Smooth muscle cell (in vitro differentiated cells): ENCODE results near the gene RPL15. TPM values are rescaled to one million over a fixed set of nuclear protein-coding genes. Genes with fewer than 3 reads are reported as not detected.
A peak's percentile ranks its signal among the peaks of the same experiment; 100 is the strongest.

Experiments
- DNase-seq: peaks from one replicate; lab custom pipeline; 2025; ENCODE audit not compliant: unreplicated experiment; lab: John Stamatoyannopoulos, UW
- H2AFZ ChIP-seq: fragments of 200-600 bp; sonication (generic); 2 replicates; pipeline ENCODE4 v1.6.0; 2016; ENCODE audit warnings: antibody characterized with exemption, low read depth, mild to moderate bottlenecking
- H3F3A ChIP-seq: fragments of 200-600 bp; sonication (generic); 2 replicates; pipeline ENCODE4 v1.6.0; 2017; ENCODE audit warnings: antibody characterized with exemption, low read depth
- H3K27ac ChIP-seq: fragments of 200-600 bp; sonication (generic); 2 replicates; pipeline ENCODE4 v1.5.1; 2016; ENCODE audit warnings: low read depth, mild to moderate bottlenecking
- H3K27me3 ChIP-seq: fragments of 200-600 bp; sonication (generic); 2 replicates; pipeline ENCODE4 v1.6.1; 2016; ENCODE audit warnings: low read depth, mild to moderate bottlenecking
- H3K36me3 ChIP-seq: fragments of 200-600 bp; sonication (generic); 2 replicates; pipeline ENCODE4 v1.5.1; 2016; ENCODE audit warnings: low read depth
- H3K4me1 ChIP-seq: fragments of 200-600 bp; sonication (generic); 2 replicates; pipeline ENCODE4 v1.5.1; 2016; ENCODE audit warnings: low read depth
- H3K4me2 ChIP-seq: fragments of 200-600 bp; sonication (generic); 2 replicates; pipeline ENCODE4 v1.6.0; 2016; ENCODE audit warnings: mild to moderate bottlenecking
- H3K4me3 ChIP-seq: fragments of 200-600 bp; sonication (generic); 2 replicates; pipeline ENCODE4 v1.5.1; 2016; ENCODE audit warnings: mild to moderate bottlenecking
- H3K79me2 ChIP-seq: fragments of 200-600 bp; sonication (generic); 2 replicates; pipeline ENCODE4 v1.6.0; 2016; ENCODE audit warnings: low read depth, mild to moderate bottlenecking
- H3K9ac ChIP-seq: fragments of 200-600 bp; sonication (generic); 2 replicates; pipeline ENCODE4 v1.6.0; 2016; ENCODE audit warnings: low read depth
- H3K9me3 ChIP-seq: fragments of 200-600 bp; sonication (generic); replicated peaks from 2 replicates; pipeline ENCODE4 v1.5.1; 2016; ENCODE audit warnings: low read depth
- H4K20me1 ChIP-seq: fragments of 200-600 bp; sonication (generic); 2 replicates; pipeline ENCODE4 v1.6.0; 2016; ENCODE audit warnings: low read depth
- CTCF ChIP-seq: fragments of 200-600 bp; sonication (generic); IDR thresholded peaks from 2 replicates; pipeline ENCODE4 v1.5.1; 2017; ENCODE audit warnings: borderline replicate concordance, mild to moderate bottlenecking, antibody characterized with exemption; ENCODE audit not compliant: insufficient read depth, poor library complexity, severe bottlenecking
- WGBS: methylation state at CpG from one replicate; pipeline ENCODE4 v1.1.7; 2016; ENCODE audit warnings: low lambda C conversion rate; 5-methylcytosine and 5-hydroxymethylcytosine counted together
- polyA plus RNA-seq: library from polyadenylated mRNA; unstranded; fragments of >200 nt; fragmentation: Nextera tagmentation; extraction: Ambion mirVana; gene quantifications from 2 replicates; pipeline ENCODE4 v1.2.1, GENCODE V29; 2016
- total RNA-seq: library from RNA; depleted of rRNA; stranded (reverse); fragments of >200 nt; gene quantifications from 2 replicates; pipeline ENCODE4 v1.2.3, GENCODE V29; 2014

RPL15 gene
- total and polyA plus RNA-seq, 2 experiments from 2014 or later = 1,471 to 2,505 TPM

GRCh38 chr3:23944861-23945662 lies 28.1 kb downstream of the RPL15 start, which contains the start of gene NR1D2:
Gene NR1D2, plus strand, starts transcription at chr3:23945286. Its CDS starts 293 bp downstream, at chr3:23945579.
- Histone ChIP-seq H3F3A (peaks cover 14% of the 10 kb centered on the region), H3K79me2 (peaks cover 31% of the 10 kb centered on the region), H3K36me3 (no peaks in the 10 kb centered on the region), H3K27ac (peak within 1 kb of the TSS; percentile 95), H3K4me3 (peak within 1 kb of the TSS; percentile 77), H2AFZ (peak within 1 kb of the TSS; percentile 94), H3K27me3 (no peaks in the 10 kb centered on the region), H3K9ac (peak within 1 kb of the TSS; percentile 91), H4K20me1 (peaks cover 40% of the 10 kb centered on the region), H3K9me3 (no peaks in the 10 kb centered on the region), H3K4me2 (peak within 1 kb of the TSS; percentile 96), H3K4me1 (peaks cover 11% of the 10 kb centered on the region)
- no peak for TF ChIP-seq CTCF
- under 1% methylated on average over 43 of the region's 88 CpGs for WGBS
- DNase-seq = peak; percentile 48

GRCh38 chr3:23945663-23945912 lies 28.7 kb downstream of the RPL15 start:
- H3K4me1 ChIP-seq = peaks cover 11% of the 10 kb centered on the region
- H3K36me3 ChIP-seq = no peaks in the 10 kb centered on the region
- H2AFZ ChIP-seq = no peak overlapping the region
- H3K79me2 ChIP-seq = peaks cover 37% of the 10 kb centered on the region
- H4K20me1 ChIP-seq = peaks cover 46% of the 10 kb centered on the region
- peak overlapping the region; percentile 86 for H3K27ac ChIP-seq
- peak overlapping the region; percentile 96 for H3K4me2 ChIP-seq
- H3K9me3 ChIP-seq = no peaks in the 10 kb centered on the region
- 0% methylated on average over 2 of the region's 39 CpGs for WGBS
- TF ChIP-seq CTCF = no peak
- H3F3A ChIP-seq = peaks cover 14% of the 10 kb centered on the region
- DNase-seq = no peak
- no peaks in the 10 kb centered on the region for H3K27me3 ChIP-seq
- peak overlapping the region; percentile 89 for H3K9ac ChIP-seq
- H3K4me3 ChIP-seq = peak overlapping the region; percentile 77

GRCh38 chr3:23945913-23946687 lies 29.2 kb downstream of the RPL15 start:
- peak overlapping the region; percentile 91 for H3K9ac ChIP-seq
- peaks cover 51% of the 10 kb centered on the region for H4K20me1 ChIP-seq
- DNase-seq = peak; percentile 96
- no peaks in the 10 kb centered on the region for H3K27me3 ChIP-seq
- no peak overlapping the region for H2AFZ ChIP-seq
- WGBS = under 1% methylated on average over 81 of the region's 87 CpGs
- peak overlapping the region; percentile 77 for H3K4me3 ChIP-seq
- no peak for TF ChIP-seq CTCF
- H3K4me1 ChIP-seq = peaks cover 11% of the 10 kb centered on the region
- peaks cover 42% of the 10 kb centered on the region for H3K79me2 ChIP-seq
- H3K36me3 ChIP-seq = no peaks in the 10 kb centered on the region
- peak overlapping the region; percentile 91 for H3K4me2 ChIP-seq
- peak overlapping the region; percentile 95 for H3K27ac ChIP-seq
- peaks cover 14% of the 10 kb centered on the region for H3F3A ChIP-seq
- H3K9me3 ChIP-seq = no peaks in the 10 kb centered on the region
